Esophagus muscularis mucosa (tissue), 4 donors: Measurements from ENCODE around the gene SENP8. TPM values are rescaled to one million over a fixed set of nuclear protein-coding genes. Genes with fewer than 3 reads are reported as not detected.
"Not testable (repeated sequence)": the region's sequence is repeated elsewhere in the genome, so short reads cannot be mapped to it uniquely, and the experiment has no call there.

Experiments used
- DNase-seq: peaks from one replicate; pipeline ENCODE4 v3.0.0-alpha.2; 2017; ENCODE audit errors: extremely low spot score
- H3K27ac ChIP-seq, 4 donors: fragments of 200-600 bp; sonication (generic); replicated peaks in 1 of 4; 1 replicate in 3 of 4; 2 replicates in 1 of 4; pipeline ENCODE4 v1.5.1; 2016 to 2019; ENCODE audit warnings: mild to moderate bottlenecking in 1 of 4
- H3K27me3 ChIP-seq, 4 donors: fragments of 200-600 bp; sonication (generic); one replicate each; pipeline versions ENCODE4 v1.5.1 to v1.6.0; 2016 to 2019
- H3K36me3 ChIP-seq, 4 donors: fragments of 200-600 bp; sonication (generic); one replicate each; pipeline ENCODE4 v1.5.1; 2016 to 2019
- H3K4me1 ChIP-seq, 4 donors: fragments of 200-600 bp; sonication (generic); one replicate each; pipeline ENCODE4 v1.5.1; 2016 to 2019
- H3K4me3 ChIP-seq, 4 donors: fragments of 200-600 bp; sonication (generic); 1 replicate in 2 of 4; 2 replicates in 2 of 4; pipeline ENCODE4 v1.5.1; 2016 to 2019; ENCODE audit warnings: mild to moderate bottlenecking in 4 of 4, moderate library complexity in 1 of 4
- H3K9me3 ChIP-seq, 4 donors: fragments of 200-600 bp; sonication (generic); 1 replicate in 3 of 4; 2 replicates in 1 of 4; pipeline ENCODE4 v1.5.1; 2016 to 2019
- CTCF ChIP-seq, 3 experiments: fragments of 200-600 bp in 2 of 3; fragments of 450-650 bp in 1 of 3; sonication (generic) in 2 of 3; IDR thresholded peaks; one replicate each; pipeline ENCODE4 v1.5.1; 2017 to 2019; ENCODE audit warnings: antibody characterized with exemption in 3 of 3, mild to moderate bottlenecking in 2 of 3, moderate library complexity in 1 of 3
- EP300 ChIP-seq: sonication (generic); formaldehyde crosslinking; IDR thresholded peaks from one replicate; pipeline ENCODE4 v1.6.1; 2017; ENCODE audit warnings: antibody characterized with exemption
- POLR2A ChIP-seq: fragments of 450-650 bp; IDR thresholded peaks from one replicate; pipeline ENCODE4 v1.6.1; 2017; ENCODE audit warnings: antibody characterized with exemption, moderate library complexity, mild to moderate bottlenecking, low read depth
- POLR2AphosphoS5 ChIP-seq, 2 donors: sonication (generic); formaldehyde crosslinking; IDR thresholded peaks; one replicate each; pipeline ENCODE4 v1.6.1; 2017; ENCODE audit warnings: antibody characterized with exemption in 2 of 2
- WGBS: methylation state at CpG from one replicate; pipeline ENCODE4 v1.1.5; 2018; 5-methylcytosine and 5-hydroxymethylcytosine counted together
- intact Hi-C: fragments of 100-400 bp; cut with DNase I; formaldehyde crosslinking; loops from one replicate; pipeline ENCODE4 v1.15.1; 2023
- total RNA-seq, 4 donors: library from RNA; depleted of rRNA; stranded (reverse); fragments of >200 nt; gene quantifications; one replicate each; pipeline versions ENCODE4 v1.1.0 to v1.2.1, GENCODE V29; 2016

The SENP8 gene
- total RNA-seq, 4 donors from 2014 or later, result 1.7 to 2.4 (median 2.0) TPM

GRCh38 chr15:72169236-72169920 lies 51.2 kb downstream of the SENP8 start:
- WGBS, result 80% methylated on average over 6 of the region's 10 CpGs
- DNase-seq, result no peak
- peaks cover 0 to 18% (median 0%) of the 10 kb centered on the region in 4 donors for H3K27me3 ChIP-seq
- H3K27ac ChIP-seq, result no peak overlapping the region
- no peaks in the 10 kb centered on the region for H3K9me3 ChIP-seq
- no peak for TF ChIP-seq EP300
- no peak for TF ChIP-seq POLR2AphosphoS5 (IDR thresholded peaks at IDR 0.05)
- TF ChIP-seq CTCF (IDR thresholded peaks at IDR 0.05), result no peak
- no peak for TF ChIP-seq POLR2A
- no peak overlapping the region for H3K4me3 ChIP-seq
- H3K4me1 ChIP-seq, result no peaks in the 10 kb centered on the region
- intact Hi-C loops, result no loop called here
- no peaks in the 10 kb centered on the region for H3K36me3 ChIP-seq

- Histone ChIP-seq H3K4me1 (no peaks in the 10 kb centered on the region), H3K27ac (no peak overlapping the region), H3K9me3 (no peaks in the 10 kb centered on the region), H3K36me3 (no peaks in the 10 kb centered on the region), H3K4me3 (no peak overlapping the region), H3K27me3 (peaks cover 0 to 25% (median 0%) of the 10 kb centered on the region in 4 donors)
- 92% methylated on average over 12 of the region's 16 CpGs for WGBS
- DNase-seq, result no peak
- no peak for TF ChIP-seq CTCF (IDR thresholded peaks at IDR 0.05)
- no peak for TF ChIP-seq EP300
- TF ChIP-seq POLR2A, result no peak
- no peak for TF ChIP-seq POLR2AphosphoS5 (IDR thresholded peaks at IDR 0.05)
- intact Hi-C loops, result no loop called here
These were observed 51.9 kb downstream of the SENP8 start for GRCh38 chr15:72169921-72170611.

- Histone ChIP-seq H3K4me3 (no peak overlapping the region), H3K27ac (no peak overlapping the region), H3K4me1 (peaks cover 0 to under 1% (median 0%) of the 10 kb centered on the region in 4 donors), H3K27me3 (peaks cover 0 to 31% (median 0%) of the 10 kb centered on the region in 4 donors), H3K9me3 (no peaks in the 10 kb centered on the region), H3K36me3 (no peaks in the 10 kb centered on the region)
- intact Hi-C loops, result no loop called here
- DNase-seq, result no peak
- WGBS, result 94% methylated on average over 6 of the region's 7 CpGs
- no peak for TF ChIP-seq EP300
- TF ChIP-seq CTCF (IDR thresholded peaks at IDR 0.05), result no peak
- TF ChIP-seq POLR2AphosphoS5 (IDR thresholded peaks at IDR 0.05), result no peak
- no peak for TF ChIP-seq POLR2A
These were observed 52.5 kb downstream of the SENP8 start for GRCh38 chr15:72170691-72171090.

GRCh38 chr15:72171978-72172377 lies 53.8 kb downstream of the SENP8 start:
- H3K9me3 ChIP-seq, H3K4me3 ChIP-seq, DNase-seq, H3K4me1 ChIP-seq, H3K36me3 ChIP-seq, H3K27ac ChIP-seq, intact Hi-C loops: not testable (repeated sequence)
- H3K27me3 ChIP-seq, result peaks cover 0 to 33% (median 0%) of the 10 kb centered on the region in 4 donors
- WGBS, result 85% methylated on average over 10 of the region's 10 CpGs

- no peak overlapping the region for H3K27ac ChIP-seq
- intact Hi-C loops, result no loop called here
- TF ChIP-seq EP300 (no peak), POLR2AphosphoS5 (IDR thresholded peaks at IDR 0.05) (no peak), CTCF (IDR thresholded peaks at IDR 0.05) (no peak), POLR2A (no peak)
- WGBS, result 82% methylated on average over 5 of the region's 5 CpGs
- H3K4me3 ChIP-seq, result no peak overlapping the region
- no peaks in the 10 kb centered on the region for H3K9me3 ChIP-seq
- peaks cover 0 to 33% (median 0%) of the 10 kb centered on the region in 4 donors for H3K27me3 ChIP-seq
- no peaks in the 10 kb centered on the region for H3K36me3 ChIP-seq
- no peak for DNase-seq
- H3K4me1 ChIP-seq, result peaks cover 0 to 9% (median 0%) of the 10 kb centered on the region in 4 donors
These were observed 54.6 kb downstream of the SENP8 start for GRCh38 chr15:72172796-72173195.
